ENCODE results near the gene MMP11.

MMP11 gene

DNA sequence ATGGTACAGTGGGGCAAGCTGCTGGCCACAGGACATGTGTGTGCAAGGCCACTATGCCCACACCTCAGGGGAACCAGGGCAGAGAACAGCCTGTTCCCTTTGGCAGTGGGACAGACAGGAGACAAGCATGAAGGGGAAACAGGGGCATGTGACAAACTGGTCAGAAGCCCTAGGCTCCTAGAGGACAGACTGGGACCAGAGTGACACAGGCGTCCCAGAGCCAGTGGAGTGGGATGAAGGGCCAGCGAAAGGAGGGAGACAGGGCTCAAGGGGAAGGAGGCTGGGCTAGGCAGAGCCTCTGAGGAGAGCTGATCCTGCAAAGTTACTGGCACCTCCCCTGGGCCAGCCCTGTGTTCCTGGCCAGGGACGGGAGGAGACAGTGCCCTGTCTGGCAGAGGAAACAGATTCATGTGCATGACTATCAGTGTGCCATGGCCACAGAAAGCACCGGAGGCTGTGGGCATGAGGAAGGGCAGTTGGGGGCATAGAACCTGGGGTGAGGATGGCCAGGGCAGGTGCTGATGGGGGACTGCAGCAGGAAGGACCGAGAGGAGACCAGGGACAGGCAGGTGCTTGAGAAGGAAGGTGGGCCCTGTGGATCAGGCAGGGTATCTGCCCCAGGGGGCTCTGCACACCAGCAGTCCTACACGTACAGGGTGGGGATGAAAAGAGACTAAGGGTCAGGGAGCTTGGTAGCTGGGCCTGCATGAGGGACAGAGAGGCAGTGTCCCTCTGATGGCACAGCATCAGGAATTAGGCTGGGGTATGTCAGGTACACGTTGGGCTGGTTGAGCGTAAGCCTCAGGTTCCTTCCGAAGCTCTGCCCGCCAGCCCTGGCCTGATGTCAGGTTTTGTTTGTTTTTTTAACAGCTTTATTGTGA lies 56.4 kb downstream of the MMP11 start:
- no peak for DNase-seq (ENCODE audit: low read depth)

GRCh38 chr22:23829845-23830372 lies 57.3 kb downstream of the MMP11 start:
- no peak for DNase-seq (ENCODE audit: low read depth)

GRCh38 chr22:23831261-23831660 lies 58.6 kb downstream of the MMP11 start:
- DNase-seq (ENCODE audit: low read depth) = no peak

DNA sequence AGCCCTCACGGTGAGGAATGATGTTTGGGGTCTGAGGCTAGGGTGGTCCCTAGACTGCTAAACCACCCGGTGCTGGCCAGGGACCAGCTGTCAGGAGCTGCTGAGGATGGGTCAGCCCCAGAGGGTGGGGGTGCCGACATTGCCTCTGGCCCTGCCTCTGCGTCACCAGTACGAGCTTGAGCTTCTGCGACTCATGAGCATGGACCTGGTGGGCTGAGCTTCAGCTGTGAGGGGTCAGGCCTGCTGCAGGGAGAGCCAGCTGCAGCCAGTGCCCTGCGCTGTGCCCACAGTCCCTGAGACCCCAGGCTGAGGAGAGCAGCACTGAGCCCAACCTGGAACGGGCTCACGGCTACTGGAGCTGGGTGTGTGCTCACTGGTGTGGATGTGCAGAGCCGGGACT lies 59.1 kb downstream of the MMP11 start:
- DNase-seq (ENCODE audit: low read depth) = no peak

DNA sequence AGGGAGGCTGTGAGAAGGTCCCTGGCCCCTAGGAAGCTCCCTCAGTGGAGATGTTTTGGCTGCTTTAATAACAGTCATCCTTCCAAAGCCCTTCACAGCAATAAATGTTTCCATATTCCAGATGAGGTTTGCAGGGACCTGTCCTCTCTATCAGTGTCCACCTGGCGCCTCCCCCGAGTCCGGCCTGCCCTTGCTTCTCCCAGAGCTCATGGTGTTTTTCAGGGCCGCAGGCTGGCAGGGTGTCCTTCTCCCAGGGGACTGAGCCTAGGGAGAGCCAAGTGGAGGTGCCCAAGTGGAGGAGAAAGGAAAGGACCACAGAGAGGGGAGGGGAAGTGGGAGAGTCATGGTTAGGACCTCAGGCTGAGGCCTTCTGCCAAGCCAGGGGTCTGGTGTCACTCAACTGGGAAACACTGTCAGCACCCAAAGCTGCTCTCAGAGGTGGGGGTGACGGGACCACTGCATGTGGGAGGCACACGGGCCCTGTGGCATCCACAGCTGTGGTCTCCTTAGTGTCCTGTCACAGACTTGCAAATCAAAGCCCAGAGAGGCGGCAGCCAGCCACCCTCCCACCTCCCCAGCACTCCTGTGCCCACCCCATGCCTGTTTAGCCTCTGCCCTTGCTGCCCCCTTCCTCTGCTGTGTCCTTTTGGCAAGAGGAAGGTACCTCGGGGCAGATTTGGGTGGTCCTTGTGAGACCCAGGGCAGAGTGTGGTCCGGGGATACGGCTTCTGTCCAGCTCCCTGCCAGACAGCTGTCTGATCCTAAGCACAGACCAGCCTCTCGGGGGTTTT lies 59.8 kb downstream of the MMP11 start:
- no peak for DNase-seq (ENCODE audit: low read depth)

GRCh38 chr22:23833017-23833751 lies 60.5 kb downstream of the MMP11 start:
- no peak for DNase-seq (ENCODE audit: low read depth)

Data from amniotic epithelial cell (primary cell).